Neural cell (in vitro differentiated cells): ENCODE results near the gene DNMBP. TPM values are rescaled to one million over a fixed set of nuclear protein-coding genes. Genes with fewer than 3 reads are reported as not detected.
"Not testable (repeated sequence)": the region's sequence is repeated elsewhere in the genome, so short reads cannot be mapped to it uniquely, and the experiment has no call there.

Experiments
- H2AFZ ChIP-seq: fragments of 200-600, 300-800 bp; sonication (generic), shearing (Covaris generic); 2 replicates; pipeline ENCODE4 v1.6.0; 2014; ENCODE audit warnings: low read depth, mild to moderate bottlenecking, antibody characterized with exemption, low read length, moderate library complexity
- H3F3A ChIP-seq: fragments of 200-600 bp; shearing (Covaris generic); 2 replicates; pipeline ENCODE4 v1.6.1; 2016; ENCODE audit warnings: mild to moderate bottlenecking, moderate library complexity, mixed read lengths, antibody characterized with exemption, low read length; ENCODE audit not compliant: insufficient read depth, poor library complexity, severe bottlenecking
- H3K27ac ChIP-seq: fragments of 200-600, 300-800 bp; sonication (generic), shearing (Covaris generic); 2 replicates; pipeline ENCODE4 v1.5.1; 2014; ENCODE audit warnings: mild to moderate bottlenecking, low read length, moderate library complexity
- H3K27me3 ChIP-seq: fragments of 300-800, 200-600 bp; sonication (generic), shearing (Covaris generic); 2 replicates; pipeline ENCODE4 v1.6.0; 2014; ENCODE audit warnings: mild to moderate bottlenecking, low read depth, low read length, moderate library complexity; ENCODE audit not compliant: insufficient read depth
- H3K36me3 ChIP-seq: fragments of 300-800, 200-600 bp; sonication (generic), shearing (Covaris generic); 2 replicates; pipeline ENCODE4 v1.5.1; 2014; ENCODE audit warnings: mild to moderate bottlenecking, antibody characterized with exemption, low read length, moderate library complexity; ENCODE audit not compliant: insufficient read depth
- H3K4me2 ChIP-seq: fragments of 300-800, 200-600 bp; sonication (generic), shearing (Covaris generic); 2 replicates; pipeline ENCODE4 v1.6.0; 2014; ENCODE audit warnings: mild to moderate bottlenecking, low read length
- H3K4me3 ChIP-seq: fragments of 300-800, 200-600 bp; sonication (generic), shearing (Covaris generic); 2 replicates; pipeline ENCODE4 v1.5.1; 2014; ENCODE audit warnings: mild to moderate bottlenecking, low read length, moderate library complexity
- H3K79me2 ChIP-seq: fragments of 200-600 bp; shearing (Covaris generic); replicated peaks from 2 replicates; pipeline ENCODE4 v1.6.0; 2014; ENCODE audit warnings: mild to moderate bottlenecking, low read length, moderate library complexity; ENCODE audit not compliant: insufficient read depth
- H3K9ac ChIP-seq: fragments of 300-800, 200-600 bp; sonication (generic), shearing (Covaris generic); 2 replicates; pipeline ENCODE4 v1.6.1; 2016; ENCODE audit warnings: mild to moderate bottlenecking, low read length, mixed read lengths
- H3K9me2 ChIP-seq: fragments of 200-600 bp; shearing (Covaris generic); 2 replicates; pipeline ENCODE4 v1.6.1; 2016; ENCODE audit warnings: mild to moderate bottlenecking, low read length, mixed read lengths; ENCODE audit not compliant: insufficient read depth
- H3K9me3 ChIP-seq: fragments of 200-600, 300-800 bp; sonication (generic), shearing (Covaris generic); 2 replicates; pipeline ENCODE4 v1.6.1; 2016; ENCODE audit warnings: mild to moderate bottlenecking, mixed run types, low read length, moderate library complexity, mixed read lengths
- H4K20me1 ChIP-seq: fragments of 200-600 bp; shearing (Covaris generic); 2 replicates; pipeline ENCODE4 v1.6.1; 2016; ENCODE audit warnings: mild to moderate bottlenecking, mixed run types; ENCODE audit not compliant: insufficient read depth
- EP300 ChIP-seq: fragments of 450-650 bp; conservative IDR thresholded peaks from 2 replicates; pipeline ENCODE4 v1.6.1; 2014; ENCODE audit warnings: antibody characterized with exemption, mild to moderate bottlenecking, moderate library complexity; ENCODE audit not compliant: poor library complexity, severe bottlenecking
- EZH2 ChIP-seq: fragments of 200-600, 300-800 bp; shearing (Covaris generic), sonication (generic); IDR thresholded peaks from 2 replicates; pipeline ENCODE4 v1.6.1; 2014; ENCODE audit warnings: antibody characterized with exemption, low read length, borderline replicate concordance, mild to moderate bottlenecking; ENCODE audit not compliant: insufficient read depth, poor library complexity, severe bottlenecking
- MXI1 ChIP-seq: fragments of 450-650 bp; conservative IDR thresholded peaks from 2 replicates; pipeline ENCODE4 v1.6.1; 2014; ENCODE audit warnings: antibody characterized with exemption, mild to moderate bottlenecking; ENCODE audit not compliant: poor library complexity, severe bottlenecking
- POLR2AphosphoS5 ChIP-seq: IDR thresholded peaks from 2 replicates; pipeline ENCODE4 v1.6.1; 2012
- RAD21 ChIP-seq: fragments of 450-650 bp; conservative IDR thresholded peaks from 2 replicates; pipeline ENCODE4 v1.6.1; 2014; ENCODE audit warnings: antibody characterized with exemption, mild to moderate bottlenecking, moderate library complexity
- SMC3 ChIP-seq: fragments of 450-650 bp; conservative IDR thresholded peaks from 2 replicates; pipeline ENCODE4 v1.6.1; 2014; ENCODE audit warnings: antibody characterized with exemption, mild to moderate bottlenecking, moderate library complexity; ENCODE audit not compliant: poor library complexity
- TAF1 ChIP-seq: IDR thresholded peaks from 2 replicates; pipeline ENCODE4 v1.6.1; 2012; ENCODE audit warnings: low read depth
- polyA plus RNA-seq: library from polyadenylated mRNA; depleted of rRNA; stranded (reverse); fragments of >200 nt; gene quantifications from 2 replicates; pipeline ENCODE4 v1.2.3, GENCODE V29; 2014
- TF ChIP-seq, protein P1 (sequence below): IDR thresholded peaks from 2 replicates; pipeline ENCODE4 v1.6.1; 2012; ENCODE audit warnings: borderline replicate concordance
- TF ChIP-seq, protein P2 (sequence below): fragments of 450-650 bp; IDR thresholded peaks from 2 replicates; pipeline ENCODE4 v1.5.1; 2014; ENCODE audit warnings: antibody characterized with exemption, mild to moderate bottlenecking, moderate library complexity; ENCODE audit not compliant: poor library complexity, severe bottlenecking

DNMBP gene
- polyA plus RNA-seq, 1 donor from 2014 or later: 2.3 TPM

DNA sequence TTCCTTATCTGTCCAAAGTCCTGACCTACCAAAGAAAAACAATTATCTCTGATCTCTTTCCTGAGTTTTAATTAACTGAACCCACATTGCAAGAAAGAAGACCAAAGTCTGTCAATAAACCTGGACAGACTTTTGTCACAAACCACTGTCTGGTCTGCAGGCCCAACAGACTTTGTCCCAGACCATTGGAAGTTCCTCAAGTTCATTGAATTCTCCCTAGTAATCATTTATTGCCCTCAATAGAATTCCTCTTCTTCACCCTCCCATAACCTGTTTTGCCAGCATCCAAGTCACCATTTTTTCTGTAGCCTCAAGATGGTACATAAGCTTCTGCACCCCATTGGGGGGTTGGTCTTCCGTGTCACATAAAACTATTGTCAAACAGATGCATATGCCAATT lies 3.9 kb upstream of the DNMBP start:
- H3K79me2 ChIP-seq: no peaks in the 10 kb centered on the region
- H2AFZ ChIP-seq: no peak overlapping the region
- H3K4me2 ChIP-seq: no peak overlapping the region
- H3K27ac ChIP-seq: no peak overlapping the region
- H3K9me3 ChIP-seq: no peaks in the 10 kb centered on the region
- no peaks in the 10 kb centered on the region for H3F3A ChIP-seq
- H3K9me2 ChIP-seq: no peaks in the 10 kb centered on the region
- H3K36me3 ChIP-seq: no peaks in the 10 kb centered on the region
- no peak overlapping the region for H3K4me3 ChIP-seq
- no peaks in the 10 kb centered on the region for H4K20me1 ChIP-seq
- no peaks in the 10 kb centered on the region for H3K27me3 ChIP-seq
- no peak overlapping the region for H3K9ac ChIP-seq
- no peak for TF ChIP-seq TAF1
- TF ChIP-seq, protein P1, sequence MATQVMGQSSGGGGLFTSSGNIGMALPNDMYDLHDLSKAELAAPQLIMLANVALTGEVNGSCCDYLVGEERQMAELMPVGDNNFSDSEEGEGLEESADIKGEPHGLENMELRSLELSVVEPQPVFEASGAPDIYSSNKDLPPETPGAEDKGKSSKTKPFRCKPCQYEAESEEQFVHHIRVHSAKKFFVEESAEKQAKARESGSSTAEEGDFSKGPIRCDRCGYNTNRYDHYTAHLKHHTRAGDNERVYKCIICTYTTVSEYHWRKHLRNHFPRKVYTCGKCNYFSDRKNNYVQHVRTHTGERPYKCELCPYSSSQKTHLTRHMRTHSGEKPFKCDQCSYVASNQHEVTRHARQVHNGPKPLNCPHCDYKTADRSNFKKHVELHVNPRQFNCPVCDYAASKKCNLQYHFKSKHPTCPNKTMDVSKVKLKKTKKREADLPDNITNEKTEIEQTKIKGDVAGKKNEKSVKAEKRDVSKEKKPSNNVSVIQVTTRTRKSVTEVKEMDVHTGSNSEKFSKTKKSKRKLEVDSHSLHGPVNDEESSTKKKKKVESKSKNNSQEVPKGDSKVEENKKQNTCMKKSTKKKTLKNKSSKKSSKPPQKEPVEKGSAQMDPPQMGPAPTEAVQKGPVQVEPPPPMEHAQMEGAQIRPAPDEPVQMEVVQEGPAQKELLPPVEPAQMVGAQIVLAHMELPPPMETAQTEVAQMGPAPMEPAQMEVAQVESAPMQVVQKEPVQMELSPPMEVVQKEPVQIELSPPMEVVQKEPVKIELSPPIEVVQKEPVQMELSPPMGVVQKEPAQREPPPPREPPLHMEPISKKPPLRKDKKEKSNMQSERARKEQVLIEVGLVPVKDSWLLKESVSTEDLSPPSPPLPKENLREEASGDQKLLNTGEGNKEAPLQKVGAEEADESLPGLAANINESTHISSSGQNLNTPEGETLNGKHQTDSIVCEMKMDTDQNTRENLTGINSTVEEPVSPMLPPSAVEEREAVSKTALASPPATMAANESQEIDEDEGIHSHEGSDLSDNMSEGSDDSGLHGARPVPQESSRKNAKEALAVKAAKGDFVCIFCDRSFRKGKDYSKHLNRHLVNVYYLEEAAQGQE: no peak
- no peak for TF ChIP-seq EP300
- TF ChIP-seq SMC3: no peak
- TF ChIP-seq EZH2: no peak
- TF ChIP-seq POLR2AphosphoS5: no peak
- TF ChIP-seq, protein P2, sequence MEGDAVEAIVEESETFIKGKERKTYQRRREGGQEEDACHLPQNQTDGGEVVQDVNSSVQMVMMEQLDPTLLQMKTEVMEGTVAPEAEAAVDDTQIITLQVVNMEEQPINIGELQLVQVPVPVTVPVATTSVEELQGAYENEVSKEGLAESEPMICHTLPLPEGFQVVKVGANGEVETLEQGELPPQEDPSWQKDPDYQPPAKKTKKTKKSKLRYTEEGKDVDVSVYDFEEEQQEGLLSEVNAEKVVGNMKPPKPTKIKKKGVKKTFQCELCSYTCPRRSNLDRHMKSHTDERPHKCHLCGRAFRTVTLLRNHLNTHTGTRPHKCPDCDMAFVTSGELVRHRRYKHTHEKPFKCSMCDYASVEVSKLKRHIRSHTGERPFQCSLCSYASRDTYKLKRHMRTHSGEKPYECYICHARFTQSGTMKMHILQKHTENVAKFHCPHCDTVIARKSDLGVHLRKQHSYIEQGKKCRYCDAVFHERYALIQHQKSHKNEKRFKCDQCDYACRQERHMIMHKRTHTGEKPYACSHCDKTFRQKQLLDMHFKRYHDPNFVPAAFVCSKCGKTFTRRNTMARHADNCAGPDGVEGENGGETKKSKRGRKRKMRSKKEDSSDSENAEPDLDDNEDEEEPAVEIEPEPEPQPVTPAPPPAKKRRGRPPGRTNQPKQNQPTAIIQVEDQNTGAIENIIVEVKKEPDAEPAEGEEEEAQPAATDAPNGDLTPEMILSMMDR: no peak
- TF ChIP-seq RAD21: no peak
- no peak for TF ChIP-seq MXI1

GRCh38 chr10:100011906-100012305 lies 2.2 kb upstream of the DNMBP start:
- H3K4me3 ChIP-seq, H3K9ac ChIP-seq, H3K9me3 ChIP-seq, H4K20me1 ChIP-seq, H2AFZ ChIP-seq, H3K27ac ChIP-seq, H3K9me2 ChIP-seq, H3F3A ChIP-seq, H3K27me3 ChIP-seq, H3K79me2 ChIP-seq, H3K4me2 ChIP-seq, H3K36me3 ChIP-seq: not testable (repeated sequence)

GRCh38 chr10:100009283-100009792 lies 409 bp downstream of the DNMBP start:
- Histone ChIP-seq H3K27me3 (no peaks in the 10 kb centered on the region), H3K36me3 (no peaks in the 10 kb centered on the region), H4K20me1 (no peaks in the 10 kb centered on the region), H3K9me2 (no peaks in the 10 kb centered on the region), H3K4me3 (peak overlapping the region; percentile 94), H3F3A (no peaks in the 10 kb centered on the region), H3K9me3 (no peaks in the 10 kb centered on the region), H3K4me2 (peak overlapping the region; percentile 72), H3K9ac (peak overlapping the region; percentile 67), H3K79me2 (no peaks in the 10 kb centered on the region), H2AFZ (peak overlapping the region; percentile 85), H3K27ac (peak overlapping the region; percentile 31)
- TF ChIP-seq, protein P2: peak; percentile 54
- no peak for TF ChIP-seq SMC3
